Inflammatory macrophage treated with lipopolysaccharide for 4 hours (primary cell): ENCODE data around the gene ZSWIM7.

Experiments used
- DNase-seq: peaks from one replicate; pipeline ENCODE4 v3.0.0-alpha.2; 2020

ZSWIM7 gene, protein sequence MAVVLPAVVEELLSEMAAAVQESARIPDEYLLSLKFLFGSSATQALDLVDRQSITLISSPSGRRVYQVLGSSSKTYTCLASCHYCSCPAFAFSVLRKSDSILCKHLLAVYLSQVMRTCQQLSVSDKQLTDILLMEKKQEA

DNA sequence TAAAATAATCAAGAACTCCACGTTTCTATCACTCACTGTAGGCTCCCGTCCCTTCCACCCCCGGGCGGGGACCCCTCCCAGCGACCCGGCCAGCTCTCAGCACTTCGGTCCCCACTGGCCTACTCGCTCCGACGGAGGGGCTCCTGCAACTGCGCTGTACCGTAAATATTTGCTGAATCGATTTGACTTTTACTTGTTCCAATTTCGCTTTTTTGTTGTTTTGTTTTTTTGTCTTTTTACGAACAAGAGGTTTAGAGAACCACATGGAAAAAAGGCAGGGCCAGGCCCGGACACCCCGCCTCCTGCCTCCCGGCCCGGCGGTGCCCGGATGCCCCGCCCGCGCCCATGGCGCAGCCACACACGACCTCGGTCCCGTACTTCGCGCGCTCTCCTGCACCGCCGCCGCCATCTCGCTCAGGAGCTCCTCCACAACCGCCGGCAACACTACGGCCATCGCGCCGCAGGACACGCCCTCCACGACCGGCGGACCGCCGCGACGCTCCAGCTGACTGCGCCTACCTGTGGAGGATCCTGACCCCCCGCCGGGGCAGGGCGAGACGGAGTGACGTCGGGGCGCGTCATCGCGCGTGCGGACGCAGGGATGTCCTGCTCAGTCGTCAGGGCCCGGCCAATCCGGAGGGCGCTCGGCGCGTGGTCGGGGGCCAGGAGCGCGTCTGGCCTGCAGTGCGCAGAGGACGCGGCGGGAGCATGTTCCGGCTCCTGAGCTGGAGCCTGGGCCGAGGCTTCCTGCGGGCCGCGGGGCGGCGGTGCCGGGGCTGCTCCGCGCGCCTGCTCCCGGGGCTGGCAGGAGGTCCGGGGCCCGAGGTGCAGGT lies at the start of gene ZSWIM7, which contains the start of gene TTC19:
Gene ZSWIM7, minus strand, starts transcription at position 564 of the 833 bp plus-strand sequence. Its CDS starts 110 bp downstream, at position 454.
Gene TTC19, plus strand, starts transcription at position 684 of the 833 bp plus-strand sequence. Its CDS starts 25 bp downstream, at position 709.
- DNase-seq: peak; percentile 95

DNA sequence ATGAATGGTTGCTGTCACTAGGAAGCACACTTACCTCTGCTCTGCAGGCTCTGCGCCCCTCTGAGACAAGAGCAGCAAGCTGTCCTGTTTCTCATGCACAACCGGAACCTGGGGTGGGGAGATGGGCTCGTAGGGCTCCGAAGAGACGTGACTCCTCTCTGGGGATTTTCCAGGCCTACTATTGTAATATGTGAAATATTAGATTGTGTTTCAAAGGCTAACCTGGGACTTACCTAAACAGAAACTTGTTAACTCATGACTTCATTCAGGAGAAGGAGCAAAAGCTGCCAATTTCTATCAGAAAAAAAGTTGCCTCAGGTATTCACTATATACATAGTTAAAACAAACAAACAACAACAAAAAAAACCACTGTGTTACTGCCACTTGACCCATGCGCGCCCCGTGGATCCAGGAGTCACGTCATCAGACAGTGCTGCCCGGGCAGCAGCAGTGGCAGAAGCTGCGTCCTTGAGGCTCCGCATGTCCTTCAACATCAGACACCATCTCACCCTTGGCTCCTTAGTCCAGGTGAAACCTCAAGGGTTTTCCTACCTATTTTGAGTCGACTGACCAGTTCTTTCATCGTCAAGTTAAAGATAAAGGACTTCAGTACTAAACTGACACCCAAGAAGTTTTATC lies 49.4 kb upstream of the ZSWIM7 start:
- no peak for DNase-seq

DNA sequence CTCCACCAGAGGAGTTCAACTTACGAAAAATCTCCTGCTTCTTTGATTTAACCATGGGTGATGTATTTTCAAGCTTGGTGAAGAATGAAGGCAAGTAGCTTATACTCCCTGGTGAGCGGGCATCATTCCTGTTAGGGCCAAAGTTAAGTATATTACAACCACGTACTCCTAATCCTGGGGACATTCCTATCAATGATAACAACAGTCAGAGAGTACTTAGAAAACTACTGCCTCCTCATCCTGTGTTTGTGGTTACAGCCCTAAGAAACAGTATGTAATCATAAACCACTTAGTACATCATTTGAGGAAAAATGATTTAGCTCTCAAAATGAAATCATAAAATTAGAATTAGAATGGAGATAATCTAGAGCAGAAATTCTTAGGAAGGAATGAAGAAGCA lies 47.5 kb upstream of the ZSWIM7 start:
- DNase-seq: no peak

DNA sequence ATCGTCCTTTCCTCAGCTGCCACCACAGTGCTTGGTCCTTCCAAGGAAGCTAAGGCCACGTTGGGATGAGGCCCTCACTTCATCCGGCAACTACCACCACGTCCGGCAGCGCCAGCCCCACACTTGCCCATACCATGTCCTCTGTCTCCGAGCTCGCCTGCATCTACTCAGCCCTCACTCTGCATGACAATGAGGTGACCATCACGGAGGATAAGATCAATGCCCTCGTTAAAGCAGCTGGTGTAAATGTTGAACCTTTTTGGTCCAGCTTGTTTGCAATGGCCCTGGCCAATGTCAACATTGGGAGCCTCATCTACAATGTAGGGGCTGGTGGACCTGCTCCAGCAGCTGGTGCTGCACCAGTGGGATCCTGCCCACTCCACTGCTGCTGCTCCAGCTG lies 45.0 kb upstream of the ZSWIM7 start:
- DNase-seq: no peak

DNA sequence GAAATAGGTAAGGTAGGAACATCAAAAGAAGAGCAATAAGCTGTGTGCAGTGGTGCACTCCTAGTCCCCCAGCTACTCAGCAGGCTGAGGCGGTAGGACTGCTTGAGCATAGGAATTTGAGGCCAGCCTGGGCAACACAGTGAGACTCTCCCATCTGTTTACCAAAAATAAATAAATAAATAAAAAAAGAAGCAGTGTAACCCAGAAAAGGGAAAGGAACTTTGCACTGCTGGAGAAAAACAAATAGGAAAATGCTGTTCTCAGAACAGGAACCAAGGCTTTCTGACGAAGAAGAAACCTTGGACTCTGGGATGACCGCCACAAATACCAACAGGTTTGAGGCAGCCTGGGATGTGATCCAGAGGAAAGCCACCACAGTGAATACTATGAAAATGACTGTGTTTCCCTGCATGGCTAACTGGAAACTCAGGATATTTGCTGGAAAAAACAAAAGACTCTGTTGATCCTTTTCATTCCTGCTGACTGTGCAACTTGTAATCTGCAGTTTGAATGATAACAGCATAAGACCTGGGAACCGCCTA lies 41.3 kb upstream of the ZSWIM7 start:
- no peak for DNase-seq

DNA sequence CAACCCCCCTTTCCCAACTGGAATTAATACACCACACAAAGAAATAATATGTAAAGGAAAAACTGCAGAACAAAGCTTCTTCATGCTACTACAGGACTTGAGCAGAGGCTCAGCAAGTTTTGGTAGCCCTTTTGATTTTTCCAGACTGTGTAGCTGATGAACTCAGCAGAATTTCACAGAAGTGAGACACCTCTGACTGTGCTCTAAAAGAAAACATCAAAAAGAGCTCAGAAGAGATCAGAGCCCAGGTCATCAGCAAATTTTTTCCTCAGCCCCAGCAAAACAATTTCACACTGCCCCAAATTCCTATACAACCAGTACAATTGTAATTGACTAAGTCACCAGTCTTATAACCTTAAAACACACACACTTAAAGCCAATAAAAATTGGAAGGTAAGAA lies 38.1 kb upstream of the ZSWIM7 start:
- DNase-seq: no peak

DNA sequence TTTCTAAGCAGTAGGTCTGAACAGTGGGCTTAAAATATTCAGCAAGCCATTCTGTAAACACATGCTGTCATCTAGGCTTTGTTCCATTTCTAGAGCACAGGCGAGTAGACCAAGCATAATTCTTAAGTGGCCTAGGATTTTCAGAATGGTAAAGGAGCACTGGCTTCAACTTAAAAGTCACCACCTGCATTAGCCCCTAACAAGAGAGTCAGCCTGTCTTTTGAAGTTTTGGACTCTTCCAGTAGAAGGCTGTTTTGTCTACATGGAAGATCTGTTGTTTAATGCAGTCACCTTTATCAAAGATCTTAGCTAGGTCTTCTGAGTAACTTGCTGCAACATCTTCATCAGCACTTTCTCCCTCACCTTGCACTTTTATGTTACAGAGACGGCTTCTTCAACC lies 36.8 kb upstream of the ZSWIM7 start:
- no peak for DNase-seq

DNA sequence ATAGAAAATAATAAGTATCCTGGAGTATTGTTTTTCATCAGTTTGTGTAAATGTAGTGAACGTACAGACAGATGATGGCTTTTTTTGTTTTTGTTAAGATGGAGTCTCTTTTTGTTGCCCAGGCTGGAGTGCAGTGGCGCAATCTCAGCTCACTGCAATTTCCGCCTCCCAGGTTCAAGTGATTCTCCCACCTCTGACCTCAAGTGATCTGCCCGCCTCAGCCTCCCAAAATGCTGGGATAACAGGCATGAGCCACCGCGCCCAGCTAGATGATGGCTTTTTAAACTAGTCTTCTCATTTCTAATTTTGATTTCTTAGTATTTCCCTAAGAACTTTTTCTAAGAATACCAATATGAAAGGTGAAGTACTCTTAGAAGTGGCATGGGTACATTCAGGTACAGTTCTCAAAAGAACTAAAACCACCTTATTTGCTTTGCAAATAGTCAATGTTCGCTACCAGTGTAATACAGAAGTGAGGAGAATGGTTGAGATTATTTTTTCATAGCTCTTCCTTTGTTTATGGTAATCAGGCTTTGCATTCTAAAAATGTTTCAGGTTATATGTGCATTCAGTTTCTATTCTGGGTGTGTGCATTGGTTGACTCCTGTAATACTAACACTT lies 34.3 kb upstream of the ZSWIM7 start:
- no peak for DNase-seq

DNA sequence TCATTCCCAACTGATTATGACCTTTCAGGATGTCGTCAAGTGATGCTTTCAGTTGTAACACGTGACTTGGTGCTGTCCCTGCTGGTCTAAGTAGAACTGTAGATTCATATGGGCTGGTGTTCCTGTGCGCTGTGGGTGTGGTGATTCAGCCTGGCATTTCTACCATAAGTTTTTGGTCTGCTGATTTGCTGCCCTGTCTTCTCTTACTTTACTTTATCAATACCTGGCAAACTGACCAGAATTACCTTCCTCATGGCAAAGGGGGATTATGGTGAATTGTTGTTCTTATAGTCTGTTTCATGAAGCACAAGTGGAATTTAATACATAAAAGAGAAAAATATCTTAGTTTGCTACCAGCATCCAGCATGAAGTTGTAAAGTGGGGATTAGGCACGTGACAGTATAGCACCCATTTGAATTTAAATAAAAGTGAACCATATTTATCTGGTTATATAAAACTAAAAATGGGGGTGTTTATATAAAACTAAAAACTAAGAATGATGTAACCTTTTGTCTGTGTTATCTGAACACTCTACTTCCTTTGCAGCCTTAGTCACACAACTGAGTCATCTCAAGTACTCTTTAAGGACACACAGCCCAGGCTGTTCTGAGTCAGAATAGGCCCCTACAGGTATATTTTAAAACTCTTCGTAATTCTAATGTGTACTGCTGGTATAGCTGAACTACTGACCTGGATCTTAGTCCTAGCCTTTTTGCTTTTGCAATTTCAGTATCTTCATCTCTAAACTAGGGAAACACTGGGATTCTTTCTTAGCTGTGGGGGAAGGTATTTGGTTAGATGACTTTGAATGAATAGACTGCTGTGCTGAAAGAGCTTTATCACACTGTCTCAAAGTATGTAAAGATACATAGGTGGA lies 28.4 kb upstream of the ZSWIM7 start:
- DNase-seq: peak; percentile 62

DNA sequence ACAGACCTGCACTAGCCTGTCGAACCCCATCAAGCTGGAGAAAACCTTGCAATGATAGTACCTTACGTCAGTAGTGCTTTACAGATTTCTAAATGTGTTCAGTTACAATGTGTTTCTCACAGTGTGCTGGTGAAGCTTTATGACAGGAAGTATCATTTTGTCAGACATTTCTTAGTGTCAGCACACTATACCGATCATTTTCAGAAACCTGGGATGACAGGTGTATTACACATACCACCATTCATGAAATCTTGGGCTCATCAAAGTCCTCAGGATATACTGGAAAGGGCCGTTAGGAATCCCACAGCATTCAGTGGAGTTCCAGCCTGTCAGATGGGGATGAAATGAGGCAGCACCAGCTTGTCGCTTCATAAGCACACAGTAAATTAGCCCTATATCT lies 27.4 kb upstream of the ZSWIM7 start:
- no peak for DNase-seq

DNA sequence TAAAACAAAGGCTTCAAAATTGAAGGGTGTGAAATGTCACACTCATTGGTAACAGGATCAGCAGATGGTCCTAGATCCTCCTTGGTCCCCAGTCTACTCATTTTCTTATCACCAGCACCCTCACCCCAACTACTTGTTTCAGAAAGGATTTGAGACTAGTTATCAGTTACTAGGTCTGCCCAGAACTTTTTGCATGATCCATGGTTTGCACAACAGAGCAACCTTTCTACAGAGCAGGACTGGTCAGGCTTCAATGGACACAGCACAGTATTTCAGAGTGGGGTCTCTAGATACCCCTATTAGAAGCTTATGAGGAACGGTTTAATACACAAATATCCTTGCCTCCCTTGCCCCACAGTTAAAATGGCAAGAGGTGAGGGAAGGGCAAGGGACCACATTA lies 25.7 kb upstream of the ZSWIM7 start:
- DNase-seq: no peak

DNA sequence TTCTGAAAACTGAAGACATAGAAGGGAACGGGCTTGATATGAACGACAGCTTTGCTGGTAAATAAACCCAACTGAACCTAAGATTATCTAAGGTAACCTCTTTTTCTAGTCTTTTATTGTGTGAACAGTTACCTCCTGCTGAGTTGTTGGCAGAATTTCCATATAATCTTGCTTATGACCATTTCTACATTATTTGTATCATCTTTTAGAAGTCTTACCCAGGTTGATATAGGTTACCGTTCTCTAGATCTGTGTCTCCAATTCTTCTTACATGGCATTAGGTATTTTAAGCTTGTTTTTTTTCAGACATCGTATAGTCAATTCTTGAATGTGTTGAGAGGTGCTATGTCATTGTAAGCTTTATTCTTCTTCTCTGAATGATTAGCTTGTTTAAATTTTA lies 24.4 kb upstream of the ZSWIM7 start:
- DNase-seq: no peak

DNA sequence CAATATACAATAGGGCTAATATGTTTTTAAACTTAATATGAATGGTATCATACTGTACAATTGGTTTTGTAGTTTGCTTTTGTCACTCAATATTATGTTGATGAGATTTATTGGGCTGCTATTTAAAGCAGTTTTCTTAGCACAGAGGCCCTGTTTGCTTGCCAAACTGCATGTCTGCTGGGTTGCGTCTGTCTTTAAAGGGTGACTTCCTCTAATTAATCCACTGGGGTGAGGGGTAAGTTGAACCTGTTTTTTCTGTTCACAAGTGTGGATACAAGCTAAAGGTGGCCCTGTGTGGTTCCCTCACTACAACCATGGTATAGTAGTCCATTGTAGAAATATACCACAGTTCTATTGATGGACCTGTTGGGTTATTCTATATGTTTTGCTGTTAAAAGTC lies 19.8 kb upstream of the ZSWIM7 start:
- no peak for DNase-seq

DNA sequence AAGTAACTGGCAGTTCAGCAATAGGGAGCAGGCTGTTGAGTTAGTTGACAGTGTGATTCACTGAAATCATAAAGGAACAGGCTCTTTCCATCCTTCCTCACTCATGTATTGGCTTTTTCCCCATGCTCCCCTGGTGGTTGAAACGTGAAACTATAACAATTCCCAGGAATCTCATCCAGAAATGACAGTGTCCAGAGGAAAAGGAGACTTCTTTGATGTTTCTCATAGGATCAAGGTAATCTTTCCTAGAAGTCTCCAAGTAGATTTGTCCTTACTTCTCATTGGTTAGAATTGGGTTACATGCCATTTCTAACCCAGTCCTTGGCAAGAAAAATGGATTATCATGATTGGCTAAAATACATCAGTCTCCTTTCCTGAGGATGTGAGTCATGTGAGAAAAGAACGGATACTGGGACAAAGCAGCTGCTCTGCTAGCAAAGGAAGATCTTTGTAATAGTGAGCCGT lies 14.5 kb upstream of the ZSWIM7 start:
- DNase-seq: no peak

DNA sequence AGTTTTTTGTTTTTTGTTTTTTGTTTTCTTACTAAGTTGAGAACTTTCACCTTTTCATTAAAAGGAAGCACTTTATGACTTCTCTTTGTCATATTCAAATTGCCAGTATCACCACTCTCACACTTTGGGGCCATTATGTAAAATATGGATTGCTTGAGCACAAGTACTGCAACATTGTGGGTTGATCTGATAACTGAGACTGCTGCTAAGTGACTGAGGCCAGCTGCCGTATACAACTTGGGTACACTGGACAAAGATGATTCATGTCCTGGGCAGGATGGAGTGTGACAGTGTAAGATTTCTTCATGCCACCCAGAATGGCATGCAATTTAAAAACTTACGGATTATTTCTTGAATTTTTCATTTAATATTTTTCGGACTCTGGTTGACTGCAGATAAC lies 7.9 kb upstream of the ZSWIM7 start:
- DNase-seq: no peak

DNA sequence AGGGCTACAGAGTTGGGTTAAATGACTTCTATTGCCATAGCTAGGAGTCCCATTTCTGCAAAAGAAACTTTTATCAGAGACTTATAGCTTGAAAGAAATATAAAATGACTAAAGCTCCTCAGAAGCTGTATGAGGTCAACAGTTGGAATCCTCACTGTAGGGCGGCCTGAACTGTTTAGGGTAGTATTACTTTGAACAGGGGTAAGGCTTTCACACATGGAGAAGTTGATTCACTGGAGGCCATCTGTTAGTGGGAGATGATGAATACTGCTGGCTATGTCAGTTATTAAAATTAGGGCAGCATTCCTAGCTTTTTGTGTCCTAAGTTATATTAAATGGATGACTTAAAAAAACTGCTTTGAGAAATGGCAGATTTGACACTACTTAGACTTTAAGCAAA lies 6.1 kb upstream of the ZSWIM7 start:
- no peak for DNase-seq

DNA sequence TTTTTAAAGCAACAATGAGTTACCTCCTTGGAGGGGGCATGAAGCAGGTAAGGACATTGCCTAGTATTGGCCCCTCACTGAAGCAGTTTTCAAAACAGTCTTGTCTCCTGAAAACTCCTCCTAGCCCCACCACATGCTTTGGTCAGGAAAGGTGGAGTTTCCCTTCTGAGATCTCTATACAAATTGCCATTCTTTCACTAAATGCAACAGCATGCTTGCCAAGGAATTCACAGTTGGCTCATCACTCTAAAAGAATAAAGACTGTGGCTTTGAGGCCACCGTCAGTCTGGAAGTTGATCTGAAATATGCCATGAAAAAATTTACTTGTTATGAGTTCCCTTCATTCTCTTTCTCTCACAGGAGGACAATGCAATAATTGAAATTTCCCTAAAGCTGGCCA lies 4.3 kb upstream of the ZSWIM7 start:
- no peak for DNase-seq

DNA sequence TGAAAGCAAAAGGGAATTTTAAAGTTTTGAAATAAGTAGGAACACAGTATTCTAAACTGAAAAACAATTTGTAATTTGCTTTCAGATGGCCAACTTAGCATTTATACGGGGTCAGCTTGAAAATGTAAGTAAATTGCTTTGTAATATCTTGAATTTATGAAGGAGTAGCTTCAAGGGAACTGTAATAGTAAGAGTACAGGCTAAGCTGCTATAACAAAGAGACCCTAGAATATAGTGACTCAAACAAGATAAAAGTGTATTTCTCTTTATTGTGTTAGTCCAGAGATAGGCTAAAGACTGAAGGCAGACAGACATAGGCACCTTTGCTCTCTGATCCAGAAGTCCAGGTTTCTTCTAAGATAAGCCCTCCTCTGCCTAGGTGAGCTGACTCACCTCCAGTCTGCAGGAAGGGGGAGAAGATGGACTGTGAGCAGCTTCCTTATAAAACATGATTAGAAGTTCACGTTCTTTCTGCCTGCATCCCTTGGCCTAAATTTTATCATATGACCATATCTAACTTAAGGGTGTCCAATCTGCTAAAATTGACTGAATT lies 3.3 kb upstream of the ZSWIM7 start:
- DNase-seq: no peak

DNA sequence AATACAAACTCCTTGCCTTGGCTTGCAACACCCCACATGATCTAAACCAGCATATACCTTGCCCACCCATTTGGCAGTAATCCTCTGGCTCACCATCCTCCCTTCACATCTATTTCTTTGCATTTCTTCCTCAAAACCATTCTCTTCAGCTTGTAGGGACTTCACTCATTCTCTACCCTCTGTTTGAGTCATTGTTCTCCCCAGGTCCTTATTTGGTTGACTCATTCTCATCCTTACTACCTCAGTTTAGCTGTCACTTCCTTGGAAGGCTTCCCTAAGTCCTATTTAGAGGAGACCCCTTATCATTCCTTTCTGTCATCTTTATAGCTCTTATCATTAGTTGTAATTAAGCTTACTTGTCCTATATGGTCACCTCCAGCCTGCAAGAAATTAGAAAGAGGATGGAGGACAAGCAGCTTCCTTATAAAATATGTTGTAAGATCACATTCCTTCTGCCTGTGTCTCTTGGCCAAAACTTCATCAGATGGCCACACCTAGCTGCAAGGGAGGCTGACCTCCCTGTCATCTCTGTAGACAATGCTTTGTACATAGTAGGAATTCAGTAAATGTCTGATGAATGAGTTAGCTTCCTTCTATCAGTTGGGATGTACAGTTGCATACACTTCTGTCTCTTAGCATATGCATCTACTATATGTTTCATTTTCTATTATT lies 1.9 kb upstream of the ZSWIM7 start:
- DNase-seq: peak; percentile 32

DNA sequence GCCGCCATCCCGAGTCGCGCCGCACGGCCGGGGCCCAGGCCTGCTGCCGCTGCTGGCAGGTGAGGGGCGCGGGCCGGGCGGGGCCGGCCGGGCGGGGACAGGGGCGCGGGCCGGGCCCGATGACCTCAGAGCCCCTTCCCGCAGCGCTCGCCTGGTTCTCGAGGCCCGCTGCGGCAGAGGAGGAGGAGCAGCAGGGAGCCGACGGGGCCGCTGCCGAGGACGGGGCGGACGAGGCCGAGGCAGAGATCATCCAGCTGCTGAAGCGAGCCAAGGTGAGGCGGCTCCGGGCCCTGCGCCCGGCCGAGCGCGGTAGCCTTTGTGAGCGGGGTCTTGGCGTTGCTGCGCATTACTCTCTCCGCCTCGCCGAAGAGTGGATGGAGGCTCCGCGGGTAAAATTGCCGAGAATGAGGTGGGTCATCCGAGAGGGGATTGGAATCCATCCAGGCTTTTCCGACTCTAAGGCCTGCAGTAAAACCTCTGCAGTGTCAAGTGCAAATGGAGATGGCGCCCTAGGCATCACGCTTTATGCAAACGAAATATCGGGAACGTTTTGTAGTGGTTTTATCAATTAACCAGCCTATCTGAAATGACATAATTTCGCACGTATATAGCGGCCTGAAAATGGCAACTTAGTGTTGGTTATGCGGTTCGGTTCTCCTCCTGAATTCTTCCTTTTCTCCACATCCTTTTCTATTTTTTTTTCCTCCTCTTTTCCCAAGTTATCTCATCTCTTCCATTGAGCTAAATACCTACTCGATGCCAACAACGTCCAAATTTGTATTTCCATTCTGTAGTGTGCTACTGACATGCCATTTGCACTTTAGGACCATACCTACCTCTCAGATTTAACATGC lies 697 bp upstream of the ZSWIM7 start:
- DNase-seq: peak; percentile 34
